Measurements from ENCODE around the gene RAB40AL. TPM values are rescaled to one million over a fixed set of nuclear protein-coding genes. Genes with fewer than 3 reads are reported as not detected.

Gene RAB40AL
- total RNA-seq, 4 donors from 2014 or later = 0.62 to 2.0 (median 1.4) TPM; not detected in 1

DNA sequence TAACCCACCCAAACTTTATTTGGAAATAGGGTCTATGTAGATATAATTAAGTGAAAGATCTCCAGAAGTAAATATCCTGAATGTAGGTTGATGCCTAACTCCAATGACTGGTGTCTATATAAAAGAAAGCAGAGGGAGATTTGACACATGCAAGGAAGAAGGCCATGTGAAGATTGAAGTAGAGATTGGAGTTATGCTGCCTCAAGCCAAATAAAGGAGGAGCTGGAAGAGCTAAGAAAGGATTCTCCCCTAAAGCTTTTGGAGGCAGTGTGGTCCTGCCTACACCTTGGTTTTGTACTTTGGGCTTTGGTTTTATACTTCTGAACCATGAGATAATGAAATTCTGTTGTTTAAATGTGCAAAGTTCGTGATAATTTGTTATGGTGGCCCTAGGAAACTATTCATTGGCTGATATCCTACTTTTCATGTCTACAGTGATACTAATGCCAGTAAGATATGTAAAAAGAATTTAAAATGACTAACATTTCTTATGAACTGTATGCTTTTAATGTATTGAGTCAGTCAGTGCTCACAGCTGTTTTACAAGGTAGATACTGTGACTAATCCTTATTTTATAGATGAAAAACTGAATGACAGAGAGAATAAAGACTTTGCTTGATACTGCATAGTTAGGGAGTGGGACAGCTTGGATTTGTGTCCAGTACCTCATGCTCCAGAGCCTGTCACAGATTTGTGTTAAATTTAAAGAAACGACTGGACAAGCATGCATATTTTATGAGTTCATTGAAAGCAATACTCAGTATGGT lies 5.9 kb upstream of the RAB40AL start:
- H3K9me3 ChIP-seq = no peaks in the 10 kb centered on the region
- H3K4me3 ChIP-seq = no peak overlapping the region
- TF ChIP-seq, protein P1, sequence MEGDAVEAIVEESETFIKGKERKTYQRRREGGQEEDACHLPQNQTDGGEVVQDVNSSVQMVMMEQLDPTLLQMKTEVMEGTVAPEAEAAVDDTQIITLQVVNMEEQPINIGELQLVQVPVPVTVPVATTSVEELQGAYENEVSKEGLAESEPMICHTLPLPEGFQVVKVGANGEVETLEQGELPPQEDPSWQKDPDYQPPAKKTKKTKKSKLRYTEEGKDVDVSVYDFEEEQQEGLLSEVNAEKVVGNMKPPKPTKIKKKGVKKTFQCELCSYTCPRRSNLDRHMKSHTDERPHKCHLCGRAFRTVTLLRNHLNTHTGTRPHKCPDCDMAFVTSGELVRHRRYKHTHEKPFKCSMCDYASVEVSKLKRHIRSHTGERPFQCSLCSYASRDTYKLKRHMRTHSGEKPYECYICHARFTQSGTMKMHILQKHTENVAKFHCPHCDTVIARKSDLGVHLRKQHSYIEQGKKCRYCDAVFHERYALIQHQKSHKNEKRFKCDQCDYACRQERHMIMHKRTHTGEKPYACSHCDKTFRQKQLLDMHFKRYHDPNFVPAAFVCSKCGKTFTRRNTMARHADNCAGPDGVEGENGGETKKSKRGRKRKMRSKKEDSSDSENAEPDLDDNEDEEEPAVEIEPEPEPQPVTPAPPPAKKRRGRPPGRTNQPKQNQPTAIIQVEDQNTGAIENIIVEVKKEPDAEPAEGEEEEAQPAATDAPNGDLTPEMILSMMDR (IDR thresholded peaks at IDR 0.05) = no peak
- no peak for TF ChIP-seq POLR2A (IDR thresholded peaks at IDR 0.05)
- TF ChIP-seq POLR2AphosphoS5 (IDR thresholded peaks at IDR 0.05) = no peak
- TF ChIP-seq EP300 (IDR thresholded peaks at IDR 0.05) = no peak
- no peaks in the 10 kb centered on the region for H3K36me3 ChIP-seq
- H3K4me1 ChIP-seq = no peaks in the 10 kb centered on the region
- H3K27ac ChIP-seq = no peak overlapping the region
- 40 to 58% methylated on average over 1 to 2 of the region's 2 CpGs for WGBS, 2 donors (ENCODE audit: low coverage in 1 of 2)
- no peak for ATAC-seq
- no peaks in the 10 kb centered on the region for H3K27me3 ChIP-seq

DNA sequence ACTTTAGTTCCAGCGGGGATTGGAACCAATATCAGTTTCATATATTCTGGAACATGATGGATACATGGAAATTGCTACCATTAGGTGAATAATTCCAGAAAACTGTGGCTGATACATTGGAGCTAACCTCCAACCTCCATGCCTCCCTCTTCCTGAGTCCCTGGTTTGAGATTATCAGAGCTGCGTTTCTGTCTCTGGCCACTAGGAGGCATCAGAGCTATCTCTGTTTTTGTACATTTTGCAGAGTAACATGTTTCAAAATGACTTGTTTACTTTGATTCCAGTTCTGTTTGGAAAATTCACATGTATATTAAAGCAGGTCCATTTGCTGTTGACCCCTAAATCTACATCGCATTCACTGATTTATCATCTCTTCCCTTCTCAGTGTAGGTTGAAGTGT lies 2.4 kb upstream of the RAB40AL start:
- no peak for TF ChIP-seq POLR2AphosphoS5 (IDR thresholded peaks at IDR 0.05)
- TF ChIP-seq, protein P1 (IDR thresholded peaks at IDR 0.05) = peak in 3 of 4 experiments; percentile 23 to 63 (median 28)

DNA sequence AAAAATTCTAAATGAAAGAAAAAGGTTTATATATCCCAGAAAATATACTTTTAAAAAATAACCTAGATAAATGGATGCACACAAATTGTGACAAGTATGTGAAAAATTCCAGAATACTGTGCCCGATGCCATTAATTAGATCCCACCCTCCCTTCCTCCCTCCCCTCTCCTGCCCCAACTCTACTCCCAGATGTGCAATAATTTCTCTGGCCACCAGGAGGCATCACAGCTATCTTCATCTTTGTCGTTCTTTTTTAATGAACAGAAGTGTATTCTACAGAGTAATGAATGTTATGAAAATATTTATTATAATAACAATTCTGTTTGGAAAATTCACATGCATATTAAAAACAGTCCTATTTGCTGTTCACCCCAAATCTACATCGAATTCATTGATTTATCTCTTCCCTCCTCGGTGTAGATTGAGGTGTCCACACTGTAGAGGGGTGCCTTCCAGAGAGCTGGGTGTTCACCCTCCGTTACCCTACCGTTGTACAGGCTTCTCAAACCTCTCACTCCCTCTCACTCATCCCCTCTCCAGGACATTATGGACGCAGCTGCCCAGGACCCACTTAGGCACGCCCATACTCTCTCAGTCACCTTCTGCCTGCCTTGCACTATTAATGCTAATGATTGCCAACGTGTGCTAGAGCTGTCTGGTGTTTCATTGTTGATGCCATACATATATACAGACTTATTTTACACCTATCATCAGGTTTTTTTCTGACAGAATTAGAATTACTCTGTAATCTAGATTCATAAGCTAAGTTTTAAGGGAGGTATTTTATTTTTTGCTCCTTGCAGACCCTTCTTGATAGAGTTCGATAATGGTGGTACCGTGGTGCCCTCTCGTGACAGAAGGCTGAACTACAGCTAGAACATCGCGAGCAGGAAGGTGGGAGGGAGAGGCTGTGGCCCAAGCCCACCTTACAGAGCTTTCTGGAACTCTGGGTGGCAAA lies 14.1 kb downstream of the RAB40AL start:
- Histone ChIP-seq H3K4me1 (no peaks in the 10 kb centered on the region), H3K27me3 (no peaks in the 10 kb centered on the region), H3K9me3 (no peaks in the 10 kb centered on the region), H3K27ac (no peak overlapping the region), H3K36me3 (no peaks in the 10 kb centered on the region), H3K4me3 (peak overlapping the region in 1 of 2 donors; percentile 14)
- ATAC-seq = peak; percentile 31
- TF ChIP-seq, protein P1 (IDR thresholded peaks at IDR 0.05) = peak; percentile 37 to 66 (median 42)
- no peak for TF ChIP-seq EP300 (IDR thresholded peaks at IDR 0.05)
- 5 to 21% methylated on average over 13 to 14 of the region's 14 CpGs for WGBS, 2 donors (ENCODE audit: low coverage in 1 of 2)

More for the DNA sequence above, 2.4 kb upstream of the RAB40AL start:
- H3K4me3 ChIP-seq = no peak overlapping the region
- ATAC-seq = no peak
- no peaks in the 10 kb centered on the region for H3K27me3 ChIP-seq
- no peak overlapping the region for H3K27ac ChIP-seq
- no peaks in the 10 kb centered on the region for H3K9me3 ChIP-seq
- H3K36me3 ChIP-seq = no peaks in the 10 kb centered on the region
- H3K4me1 ChIP-seq = no peaks in the 10 kb centered on the region
- WGBS, 2 donors (ENCODE audit: low coverage in 1 of 2) = 29 to 50% methylated on average over 2 to 3 of the region's 3 CpGs

- 70 to 88% methylated on average over 2 of the region's 2 CpGs for WGBS, 2 donors (ENCODE audit: low coverage in 1 of 2)
- TF ChIP-seq EP300 (IDR thresholded peaks at IDR 0.05) (no peak), POLR2A (IDR thresholded peaks at IDR 0.05) (no peak), POLR2AphosphoS5 (IDR thresholded peaks at IDR 0.05) (no peak)
- TF ChIP-seq, protein P1 (IDR thresholded peaks at IDR 0.05) = no peak
- no peak for ATAC-seq
Measured at GRCh38 chrX:102957751-102958150, 20.7 kb downstream of the RAB40AL start.

More at GRCh38 chrX:102957751-102958150, 20.7 kb downstream of the RAB40AL start:
- Histone ChIP-seq H3K27me3 (no peaks in the 10 kb centered on the region), H3K36me3 (no peaks in the 10 kb centered on the region), H3K9me3 (no peaks in the 10 kb centered on the region), H3K4me1 (no peaks in the 10 kb centered on the region), H3K4me3 (no peak overlapping the region), H3K27ac (no peak overlapping the region)
